Articular chondrocyte of knee joint (primary cell): ENCODE results near the gene PCDHB1. TPM values are rescaled to one million over a fixed set of nuclear protein-coding genes. Genes with fewer than 3 reads are reported as not detected.

Experiments used
- total RNA-seq: library from RNA; depleted of rRNA; stranded (reverse); fragments of >200 nt; gene quantifications from 2 replicates; pipeline ENCODE4 v1.2.3, GENCODE V29; 2012

The PCDHB1 gene, protein sequence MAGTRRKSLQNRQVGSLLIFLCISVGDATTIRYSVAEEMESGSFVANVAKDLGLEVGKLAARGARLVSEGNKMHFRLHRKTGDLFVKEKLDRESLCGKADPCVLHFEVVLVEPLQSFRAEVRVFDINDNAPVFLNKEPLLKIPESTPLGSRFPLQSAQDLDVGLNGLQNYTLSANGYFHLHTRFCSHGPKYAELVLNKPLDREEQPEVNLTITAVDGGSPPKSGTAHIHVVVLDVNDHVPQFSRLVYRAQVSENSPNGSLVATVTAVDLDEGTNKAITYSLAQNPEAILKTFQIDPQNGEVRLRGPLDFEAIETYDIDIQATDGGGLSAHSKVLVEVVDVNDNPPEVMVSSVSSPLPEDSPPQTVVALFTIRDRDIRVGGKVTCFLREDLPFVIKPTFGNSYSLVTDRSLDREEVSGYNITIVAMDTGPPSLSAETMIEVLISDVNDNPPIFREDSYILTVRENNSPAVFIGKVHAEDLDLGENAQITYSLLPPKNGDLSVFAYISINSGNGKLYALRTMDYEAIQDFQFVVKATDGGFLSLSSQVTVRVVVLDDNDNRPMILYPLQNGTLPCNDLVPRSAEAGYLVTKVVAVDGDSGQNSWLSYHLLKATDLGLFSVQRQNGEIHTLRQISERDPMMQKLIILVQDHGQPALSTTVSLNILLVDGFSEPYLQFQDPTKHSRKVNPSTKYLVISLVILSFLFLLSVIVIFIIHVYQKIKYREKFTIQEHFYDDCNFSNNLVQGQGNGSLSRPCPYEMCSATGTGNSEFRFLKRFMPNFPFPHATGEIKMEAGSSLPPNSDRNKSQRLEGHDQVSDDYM
- under 0.01 TPM in 1 of 2 replicates, not detected in the other for total RNA-seq

DNA sequence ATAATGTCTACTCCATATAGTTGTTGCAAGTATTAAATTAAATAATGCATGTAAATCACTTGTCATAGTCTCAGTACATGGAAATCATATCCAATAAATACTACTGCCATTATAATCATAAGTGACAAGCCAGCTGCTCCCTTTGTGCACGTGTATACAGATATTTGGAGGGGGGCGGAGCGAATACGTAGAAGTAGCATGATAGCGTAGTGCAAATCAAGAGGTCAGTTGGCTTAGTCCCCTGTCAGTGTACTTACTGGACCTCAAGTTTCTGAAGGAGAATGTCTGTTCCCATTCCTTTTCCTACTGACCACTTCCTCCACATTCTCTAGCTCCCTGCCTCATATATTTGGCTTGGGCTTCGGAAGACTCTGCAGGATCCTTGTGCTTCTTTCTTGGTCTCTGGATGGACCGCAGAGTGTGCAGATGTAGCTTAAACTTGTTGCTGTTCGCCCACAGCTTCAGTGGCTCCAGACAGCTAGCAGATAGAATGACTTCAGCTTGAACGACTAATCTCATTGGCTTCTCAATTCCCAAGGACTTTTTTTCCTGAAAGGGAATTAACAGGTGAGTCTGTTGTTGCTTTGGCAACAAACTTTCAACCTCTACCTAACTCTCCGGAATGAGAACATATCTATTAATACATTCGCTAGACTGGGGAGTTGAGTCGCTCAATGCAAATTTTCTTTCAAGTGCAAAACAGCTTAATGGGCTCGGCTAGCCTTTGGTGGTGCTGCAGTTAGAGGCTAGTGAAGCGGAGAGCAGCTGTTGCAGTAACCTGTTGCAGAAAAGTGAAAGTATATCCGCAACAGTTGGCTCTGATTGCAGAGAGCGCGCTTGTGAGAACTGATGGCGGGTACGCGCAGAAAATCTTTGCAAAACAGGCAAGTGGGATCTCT lies at the start of gene PCDHB1:
Gene PCDHB1 (plus strand): TSS at position 753 of the 899 bp plus-strand sequence. CDS start 97 bp downstream, at position 850.

DNA sequence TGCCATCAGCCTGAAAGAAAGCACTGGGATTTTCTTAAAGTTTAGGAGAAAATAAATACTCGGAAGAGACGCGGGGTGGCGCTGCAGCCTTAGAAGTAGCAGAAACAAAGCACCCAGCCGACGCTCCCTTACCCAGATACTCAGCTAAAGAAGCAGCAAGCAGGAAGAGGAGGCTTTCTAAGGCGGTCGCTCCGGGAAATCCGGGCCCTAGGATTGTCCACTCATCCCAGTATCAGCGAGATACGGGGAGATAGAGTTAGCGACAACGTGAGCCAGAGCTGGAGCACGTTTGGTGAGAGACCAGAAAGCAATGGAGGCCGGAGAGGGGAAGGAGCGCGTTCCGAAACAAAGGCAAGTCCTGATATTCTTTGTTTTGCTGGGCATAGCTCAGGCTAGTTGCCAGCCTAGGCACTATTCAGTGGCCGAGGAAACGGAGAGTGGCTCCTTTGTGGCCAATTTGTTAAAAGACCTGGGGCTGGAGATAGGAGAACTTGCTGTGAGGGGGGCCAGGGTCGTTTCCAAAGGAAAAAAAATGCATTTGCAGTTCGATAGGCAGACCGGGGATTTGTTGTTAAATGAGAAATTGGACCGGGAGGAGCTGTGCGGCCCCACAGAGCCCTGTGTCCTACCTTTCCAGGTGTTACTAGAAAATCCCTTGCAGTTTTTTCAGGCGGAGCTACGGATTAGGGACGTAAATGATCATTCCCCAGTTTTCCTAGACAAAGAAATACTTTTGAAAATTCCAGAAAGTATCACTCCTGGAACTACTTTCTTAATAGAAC lies 43.5 kb downstream of the PCDHB1 start, which contains the start of gene PCDHB2:
Gene PCDHB2 (plus strand): TSS at position 135 of the 782 bp plus-strand sequence. CDS start 176 bp downstream, at position 311.

DNA sequence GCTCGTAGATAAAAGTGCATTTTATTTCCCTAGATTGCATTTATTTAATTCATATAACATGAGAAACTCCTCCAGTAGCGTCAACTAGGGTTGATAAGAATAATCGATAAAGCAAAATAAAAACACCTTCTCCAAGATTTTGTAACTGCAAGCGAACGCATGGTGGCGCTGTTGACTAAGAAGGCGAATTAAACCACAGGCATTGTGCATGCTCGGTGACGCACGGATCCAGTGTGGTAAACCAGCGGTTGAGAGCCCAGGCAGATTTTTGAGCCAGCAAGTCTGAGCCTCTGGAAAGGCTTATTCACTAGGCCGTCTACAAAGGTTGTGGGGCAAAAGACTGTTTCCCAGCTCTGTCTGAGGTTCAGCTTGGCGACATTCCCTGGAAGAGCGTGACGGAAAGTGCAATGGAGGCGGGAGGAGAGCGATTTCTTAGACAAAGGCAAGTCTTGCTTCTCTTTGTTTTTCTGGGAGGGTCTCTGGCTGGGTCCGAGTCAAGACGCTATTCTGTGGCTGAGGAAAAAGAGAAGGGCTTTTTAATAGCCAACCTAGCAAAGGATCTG lies 49.1 kb downstream of the PCDHB1 start, which contains the start of gene PCDHB3:
Gene PCDHB3 (plus strand): TSS at position 231 of the 563 bp plus-strand sequence. CDS start 177 bp downstream, at position 408.

Other genes with a start within 250 kb of the PCDHB1 start
- 0.26 and 0.32 TPM in 2 replicates for gene PCDHA4, start 244.3 kb upstream of the PCDHB1 start, total RNA-seq
- under 0.01 and 0.13 TPM in 2 replicates for gene PCDHA5, start 229.8 kb upstream of the PCDHB1 start, total RNA-seq
- gene PCDHA6, start 223.4 kb upstream of the PCDHB1 start, total RNA-seq, result 0.32 and 0.52 TPM in 2 replicates
- gene PCDHA7, start 217.1 kb upstream of the PCDHB1 start, total RNA-seq, result 0.13 and 0.22 TPM in 2 replicates
- 0.11 and 0.13 TPM in 2 replicates for gene PCDHA8, start 210.2 kb upstream of the PCDHB1 start, total RNA-seq
- gene PCDHA9, start 203.0 kb upstream of the PCDHB1 start, total RNA-seq, result 0.11 and 0.26 TPM in 2 replicates
- gene PCDHA10, start 195.5 kb upstream of the PCDHB1 start, total RNA-seq, result 0.13 and 0.54 TPM in 2 replicates
- 0.11 and 0.13 TPM in 2 replicates for gene PCDHA11, start 182.4 kb upstream of the PCDHB1 start, total RNA-seq
- gene PCDHA12, start 176.1 kb upstream of the PCDHB1 start, total RNA-seq, result 0.13 TPM in 1 of 2 replicates, not detected in the other
- gene PCDHA13, start 169.2 kb upstream of the PCDHB1 start, total RNA-seq, result 0.11 and 0.13 TPM in 2 replicates
- gene PCDHAC1, start 125.1 kb upstream of the PCDHB1 start, total RNA-seq, result under 0.01 and 0.13 TPM in 2 replicates
- gene PCDHAC2, start 84.9 kb upstream of the PCDHB1 start, total RNA-seq, result 0.13 and 0.22 TPM in 2 replicates
- gene PCDHB2, start 43.2 kb downstream of the PCDHB1 start, total RNA-seq, result 3.9 and 4.2 TPM in 2 replicates
- 0.97 and 1.0 TPM in 2 replicates for gene PCDHB3, start 49.1 kb downstream of the PCDHB1 start, total RNA-seq
- gene PCDHB4, start 70.4 kb downstream of the PCDHB1 start, total RNA-seq, result 1.8 and 2.1 TPM in 2 replicates
- 2.9 and 3.6 TPM in 2 replicates for gene PCDHB5, start 83.8 kb downstream of the PCDHB1 start, total RNA-seq
- gene PCDHB6, start 98.7 kb downstream of the PCDHB1 start, total RNA-seq, result 0.65 and 0.97 TPM in 2 replicates
- 2.0 and 2.5 TPM in 2 replicates for gene PCDHB7, start 121.3 kb downstream of the PCDHB1 start, total RNA-seq
- gene PCDHB8, start 126.4 kb downstream of the PCDHB1 start, total RNA-seq, result 0.52 and 1.1 TPM in 2 replicates
- gene PCDHB16, start 131.0 kb downstream of the PCDHB1 start, total RNA-seq, result 3.1 and 4.4 TPM in 2 replicates
- gene PCDHB9, start 135.8 kb downstream of the PCDHB1 start, total RNA-seq, result 0.91 and 2.3 TPM in 2 replicates
- gene PCDHB10, start 141.0 kb downstream of the PCDHB1 start, total RNA-seq, result 2.2 and 2.5 TPM in 2 replicates
- gene PCDHB11, start 148.3 kb downstream of the PCDHB1 start, total RNA-seq, result 1.4 and 1.7 TPM in 2 replicates
- gene PCDHB12, start 157.3 kb downstream of the PCDHB1 start, total RNA-seq, result 1.0 and 1.3 TPM in 2 replicates
- 2.7 and 4.0 TPM in 2 replicates for gene PCDHB13, start 162.5 kb downstream of the PCDHB1 start, total RNA-seq
- 3.8 and 4.4 TPM in 2 replicates for gene PCDHB14, start 172.0 kb downstream of the PCDHB1 start, total RNA-seq
- 1.7 and 1.9 TPM in 2 replicates for gene PCDHB15, start 194.0 kb downstream of the PCDHB1 start, total RNA-seq